GM10266 (cell line): ENCODE data around the gene SPEM3.

Experiments used
- DNase-seq: peaks from one replicate; pipeline ENCODE4 v3.0.0; 2012; ENCODE audit errors: extremely low spot score
- CTCF ChIP-seq: IDR thresholded peaks from 2 replicates; pipeline ENCODE4 v1.5.1; 2012; ENCODE audit warnings: mild to moderate bottlenecking, low read depth; ENCODE audit not compliant: control insufficient read depth, insufficient read depth; ENCODE audit errors: missing control alignments

The SPEM3 gene

GRCh38 chr17:7408252-7408727 lies 20.4 kb upstream of the SPEM3 start:
- TF ChIP-seq CTCF = no peak
- no peak for DNase-seq

GRCh38 chr17:7408863-7409262 lies 19.8 kb upstream of the SPEM3 start:
- TF ChIP-seq CTCF = no peak
- no peak for DNase-seq

GRCh38 chr17:7409716-7410115 lies 18.9 kb upstream of the SPEM3 start:
- DNase-seq = no peak
- TF ChIP-seq CTCF = no peak

GRCh38 chr17:7410634-7411426 lies 17.8 kb upstream of the SPEM3 start:
- DNase-seq = no peak

GRCh38 chr17:7411427-7411750 lies 17.3 kb upstream of the SPEM3 start:
- TF ChIP-seq CTCF = no peak
- DNase-seq = no peak

More at GRCh38 chr17:7410634-7411426, 17.8 kb upstream of the SPEM3 start:
- TF ChIP-seq CTCF = no peak

- no peak for TF ChIP-seq CTCF
- no peak for DNase-seq
These were observed 15.2 kb upstream of the SPEM3 start for GRCh38 chr17:7413346-7413985.

- DNase-seq = no peak
- no peak for TF ChIP-seq CTCF
These were observed 13.8 kb upstream of the SPEM3 start for GRCh38 chr17:7414837-7415236.
